Suppressor macrophage (primary cell): ENCODE results near the gene RNASE1.

ENCODE experiments used
- DNase-seq, 4 experiments: peaks; one replicate each; pipeline ENCODE4 v3.0.0-alpha.2; 2020 to 2022

Gene RNASE1

GRCh38 chr14:20807304-20808161 lies 4.9 kb upstream of the RNASE1 start:
- peak in 2 of 4 experiments; percentile 25 to 52 for DNase-seq

- DNase-seq, result no peak
Measured at GRCh38 chr14:20805485-20805884, 2.8 kb upstream of the RNASE1 start.

- no peak for DNase-seq
Measured at GRCh38 chr14:20803223-20803622, 579 bp upstream of the RNASE1 start.

- no peak for DNase-seq
Measured at GRCh38 chr14:20801726-20802125, 918 bp downstream of the RNASE1 start.

- DNase-seq, result peak; percentile 69 to 88 (median 85)
Measured at GRCh38 chr14:20799892-20800544, 2.6 kb downstream of the RNASE1 start.

GRCh38 chr14:20799456-20799891 lies 3.2 kb downstream of the RNASE1 start:
- DNase-seq, result peak; percentile 35 to 59 (median 42)

- no peak for DNase-seq
Measured at GRCh38 chr14:20798932-20799331, 3.7 kb downstream of the RNASE1 start.

- DNase-seq, result peak; percentile 42 to 75 (median 64)
Measured at GRCh38 chr14:20798318-20798717, 4.3 kb downstream of the RNASE1 start.

GRCh38 chr14:20797164-20797563 lies 5.5 kb downstream of the RNASE1 start:
- DNase-seq, result peak in 2 of 4 experiments; percentile 63 to 70

GRCh38 chr14:20794644-20795369 lies 7.8 kb downstream of the RNASE1 start:
- peak; percentile 36 to 83 (median 60) for DNase-seq

GRCh38 chr14:20792556-20792955 lies 10.1 kb downstream of the RNASE1 start:
- peak in 1 of 4 experiments; percentile 44 for DNase-seq

GRCh38 chr14:20791597-20791996 lies 11.0 kb downstream of the RNASE1 start:
- DNase-seq, result no peak

- peak in 2 of 4 experiments; percentile 45 to 62 for DNase-seq
Measured at GRCh38 chr14:20791187-20791586, 11.5 kb downstream of the RNASE1 start.

GRCh38 chr14:20790464-20791116 lies 12.1 kb downstream of the RNASE1 start:
- DNase-seq, result no peak

GRCh38 chr14:20789230-20789813 lies 13.3 kb downstream of the RNASE1 start:
- DNase-seq, result no peak

GRCh38 chr14:20787025-20787424 lies 15.6 kb downstream of the RNASE1 start:
- DNase-seq, result no peak

GRCh38 chr14:20782280-20782890 lies 20.3 kb downstream of the RNASE1 start:
- DNase-seq, result peak; percentile 52 to 82 (median 62)

GRCh38 chr14:20781803-20782202 lies 20.8 kb downstream of the RNASE1 start:
- peak in 2 of 4 experiments; percentile 18 to 33 for DNase-seq

- peak; percentile 38 to 73 (median 62) for DNase-seq
Measured at GRCh38 chr14:20775901-20776300, 26.7 kb downstream of the RNASE1 start.

GRCh38 chr14:20775043-20775442 lies 27.6 kb downstream of the RNASE1 start:
- no peak for DNase-seq

GRCh38 chr14:20774258-20774824 lies 28.3 kb downstream of the RNASE1 start:
- DNase-seq, result no peak
